HEK293 (cell line): ENCODE measurements around the gene DIO3.

Experiments
- KLF1 ChIP-seq: fragments of 450-650 bp; formaldehyde crosslinking; IDR thresholded peaks from 2 replicates; pipeline ENCODE4 v1.5.1; 2016; ENCODE audit warnings: missing biosample characterization, missing genetic modification characterization
- REST ChIP-seq: fragments of 450-650 bp; formaldehyde crosslinking; IDR thresholded peaks from 2 replicates; pipeline ENCODE4 v1.5.1; 2016; ENCODE audit warnings: missing biosample characterization, missing genetic modification characterization
- ZBTB44 ChIP-seq: fragments of 450-650 bp; IDR thresholded peaks from 2 replicates; pipeline ENCODE4 v1.5.1; 2018; ENCODE audit warnings: missing biosample characterization, mild to moderate bottlenecking, missing genetic modification characterization
- ZFP69B ChIP-seq: fragments of 450-650 bp; formaldehyde crosslinking; IDR thresholded peaks from 2 replicates; pipeline ENCODE4 v1.5.1; 2016; ENCODE audit warnings: missing biosample characterization, missing genetic modification characterization

- TF ChIP-seq KLF1 (tag by site-specific recombination) (no peak), REST (tag by site-specific recombination) (no peak), ZFP69B (no peak), ZBTB44 (tag by site-specific recombination) (no peak)
Observed at GRCh38 chr14:101591121-101591520, 29.8 kb downstream of the DIO3 start.
